K562 (cell line): ENCODE data around the gene TPPP. TPM values are rescaled to one million over a fixed set of nuclear protein-coding genes. Genes with fewer than 3 reads are reported as not detected.

Source experiments
- ATAC-seq: fragments of 200-7000 bp; cut with Tn5 transposase; 3 replicates; pipeline ENCODE4 v1.9.1; 2020; ENCODE audit warnings: moderate library complexity
- BruUV-seq: library from RNA; stranded (reverse); fragments of 400-500 nt; replicated peaks from 2 replicates; lab custom pipeline; 2021; lab: Mats Ljungman, UMichigan
- CTCF ChIA-PET: fragments of 300-600 bp; formaldehyde crosslinking; extraction: SDS; loops from one replicate; lab custom pipeline; 2021; ENCODE audit warnings: low intra/inter-chr PET ratio; lab: Yijun Ruan, JAX
- POLR2A ChIA-PET: fragments of 300-600, 350-650 bp; sonication (Branson Sonifier 250); formaldehyde crosslinking; extraction: SDS; loops from one replicate; lab custom pipeline; 2021; ENCODE audit warnings: antibody characterized with exemption, inconsistent platforms; lab: Yijun Ruan, JAX
- DNase-seq, 4 experiments: peaks; one replicate each; pipeline versions ENCODE4 v3.0.0 to v3.0.0-alpha.2; 2011 to 2018; ENCODE audit warnings: low spot score in 3 of 4, mixed read lengths in 3 of 4; ENCODE audit errors: extremely low read depth in 1 of 4
- FAIRE-seq: peaks from 2 replicates; lab custom pipeline; 2011; peaks lifted over from hg19 to GRCh38; lab: Jason Lieb, UNC
- H2AFZ ChIP-seq: 2 replicates; pipeline ENCODE4 v1.6.0; 2011; ENCODE audit warnings: low read depth, low read length, control low read depth, inconsistent platforms
- H3K27ac ChIP-seq: fragments of 200-600 bp; 3 replicates; pipeline ENCODE4 v1.8.0; 2011; ENCODE audit warnings: low read depth, mild to moderate bottlenecking, control low read depth, inconsistent platforms, low read length, moderate library complexity, mixed read lengths; ENCODE audit errors: extremely low read depth
- H3K27me3 ChIP-seq, 2 experiments: fragments of 300-600 bp in 1 of 2; 2 replicates in 1 of 2; 3 replicates in 1 of 2; pipeline versions ENCODE4 v1.6.0 to v1.8.0; 2011; ENCODE audit warnings: inconsistent platforms in 2 of 2, low read length in 2 of 2, mild to moderate bottlenecking in 1 of 2, mixed read lengths in 1 of 2, moderate library complexity in 1 of 2; ENCODE audit not compliant: control insufficient read depth in 2 of 2, insufficient read depth in 2 of 2
- H3K36me3 ChIP-seq: fragments of 300-600 bp; 3 replicates; pipeline ENCODE4 v1.8.0; 2011; ENCODE audit warnings: mild to moderate bottlenecking, low read length, inconsistent platforms; ENCODE audit not compliant: control insufficient read depth, insufficient read depth
- H3K4me1 ChIP-seq, 2 experiments: fragments of 200-600 bp in 1 of 2; replicated peaks in 1 of 2; 2 replicates in 1 of 2; 3 replicates in 1 of 2; pipeline versions ENCODE4 v1.5.1 to v1.8.0; 2011; ENCODE audit warnings: inconsistent platforms in 2 of 2, low read length in 2 of 2, mild to moderate bottlenecking in 1 of 2, mixed read lengths in 1 of 2, moderate library complexity in 1 of 2; ENCODE audit not compliant: control insufficient read depth in 2 of 2, insufficient read depth in 2 of 2
- H3K4me2 ChIP-seq: 2 replicates; pipeline ENCODE4 v1.6.1; 2011; ENCODE audit warnings: low read length, control low read depth, inconsistent platforms, mixed read lengths; ENCODE audit not compliant: insufficient read depth
- H3K4me3 ChIP-seq: fragments of 200-600 bp; sonication (generic), shearing (Covaris generic); 2 replicates; pipeline ENCODE4 v1.5.1; 2016; ENCODE audit warnings: control low read depth, inconsistent platforms
- H3K79me2 ChIP-seq: fragments of 200-600 bp; 3 replicates; pipeline ENCODE4 v1.8.0; 2011; ENCODE audit warnings: low read length, inconsistent platforms; ENCODE audit not compliant: control insufficient read depth, insufficient read depth
- H3K9ac ChIP-seq, 2 experiments: 2 replicates each; pipeline versions ENCODE4 v1.6.0 to v1.6.1; 2011; ENCODE audit warnings: low read depth in 2 of 2, low read length in 2 of 2, control low read depth in 1 of 2, inconsistent platforms in 1 of 2, mild to moderate bottlenecking in 1 of 2, mixed read lengths in 1 of 2; ENCODE audit not compliant: insufficient read depth in 1 of 2
- H3K9me1 ChIP-seq: one replicate; pipeline ENCODE4 v1.6.0; 2011; ENCODE audit warnings: inconsistent platforms, mild to moderate bottlenecking, low read length, moderate library complexity; ENCODE audit not compliant: control insufficient read depth, insufficient read depth
- H3K9me3 ChIP-seq: replicated peaks from 2 replicates; pipeline ENCODE4 v1.5.1; 2011; ENCODE audit warnings: low read depth, low read length, inconsistent platforms; ENCODE audit not compliant: control insufficient read depth, insufficient read depth
- H4K20me1 ChIP-seq: replicated peaks from 2 replicates; pipeline ENCODE4 v1.6.1; 2011; ENCODE audit warnings: low read length, inconsistent platforms, mixed read lengths; ENCODE audit not compliant: control insufficient read depth, insufficient read depth
- CHD4 ChIP-seq: fragments of 200-600 bp; sonication (generic); IDR thresholded peaks from 3 replicates; pipeline ENCODE4 v1.6.1; 2012; ENCODE audit warnings: low read depth, mild to moderate bottlenecking, mixed read lengths, low read length, inconsistent platforms; ENCODE audit not compliant: insufficient read depth, insufficient replicate concordance, poor library complexity, severe bottlenecking
- KDM4B ChIP-seq, 2 experiments: fragments of 450-650 bp in 1 of 2; sonication (generic) in 1 of 2; IDR thresholded peaks; 2 replicates each; pipeline ENCODE4 v1.6.1; 2016 to 2017; ENCODE audit warnings: borderline replicate concordance in 2 of 2, antibody characterized with exemption in 1 of 2, low read depth in 1 of 2, mild to moderate bottlenecking in 1 of 2
- PHF20 ChIP-seq: fragments of 450-650 bp; IDR thresholded peaks from 2 replicates; pipeline ENCODE4 v1.6.1; 2018; ENCODE audit not compliant: partially characterized antibody
- RCOR1 ChIP-seq, 2 experiments: IDR thresholded peaks; 2 replicates each; pipeline ENCODE4 v1.6.1; 2012; ENCODE audit warnings: low read depth in 2 of 2, low read length in 2 of 2, borderline replicate concordance in 1 of 2, improper control_type of control experiment in 1 of 2
- SNIP1 ChIP-seq: fragments of 450-650 bp; IDR thresholded peaks from 2 replicates; pipeline ENCODE4 v1.7.1; 2017; ENCODE audit warnings: low read depth, mild to moderate bottlenecking
- ZC3H8 ChIP-seq: fragments of 450-650 bp; IDR thresholded peaks from 2 replicates; pipeline ENCODE4 v1.6.1; 2017
- ZEB2 ChIP-seq: fragments of 450-650 bp; IDR thresholded peaks from 2 replicates; pipeline ENCODE4 v1.6.1; 2016
- ZNF408 ChIP-seq: fragments of 250-450 bp; sonication (Bioruptor Pico); IDR thresholded peaks from 2 replicates; pipeline ENCODE4 v1.4.0; 2020; ENCODE audit warnings: low read depth, mild to moderate bottlenecking, moderate library complexity
- ZNF644 ChIP-seq: fragments of 200-800 bp; sonication (Bioruptor generic); IDR thresholded peaks from 2 replicates; pipeline ENCODE4 v1.6.1; 2016; ENCODE audit warnings: low read depth, missing genetic modification characterization, missing compliant biosample characterization
- ZNF707 ChIP-seq: fragments of 250-450 bp; sonication (Bioruptor Pico); conservative IDR thresholded peaks from 2 replicates; pipeline ENCODE4 v1.8.0; 2022; ENCODE audit warnings: inconsistent platforms, mild to moderate bottlenecking, moderate library complexity
- WGBS: fragments of 100-300 bp; shearing (Covaris generic); methylation state at CpG from one replicate; pipeline ENCODE4 v1.1.6; 2016; ENCODE audit warnings: low coverage, mixed read lengths; ENCODE audit not compliant: insufficient coverage; ENCODE audit errors: missing lambda C conversion rate; 5-methylcytosine and 5-hydroxymethylcytosine counted together
- in situ Hi-C: fragments of 300-500 bp; cut with MboI; formaldehyde crosslinking; loops from 4 replicates; pipeline ENCODE4 v1.15.0; 2018; ENCODE audit warnings: inconsistent platforms, mixed read lengths
- intact Hi-C: fragments of 100-400 bp; cut with micrococcal nuclease; formaldehyde crosslinking; loops from 2 replicates; pipeline ENCODE4 v1.14.2; 2022
- polyA plus RNA-seq, 8 experiments: library from polyadenylated mRNA; depleted of rRNA in 4 of 8; stranded (reverse) in 5 of 8; unstranded in 3 of 8; fragments of >200 nt; fragmentation: Nextera tagmentation in 2 of 8; fragmentation: Illumina TruSeq in 1 of 8; extraction: Ambion mirVana in 2 of 8; extraction: Trizol in 1 of 8; gene quantifications; 2 replicates each; pipeline versions ENCODE4 v1.2.1 to v1.2.3, GENCODE V29; 2011 to 2014; ENCODE audit warnings: inconsistent platforms in 1 of 8, missing spikeins in 1 of 8
- total RNA-seq, 7 experiments: library from RNA; depleted of rRNA in 6 of 7; stranded (reverse); fragments of >200 nt in 6 of 7; fragmentation: Illumina TruSeq in 2 of 7; extraction: Trizol in 2 of 7; gene quantifications; 2 replicates each; pipeline versions ENCODE4 v1.2.1 to v1.2.3, GENCODE V29; 2011 to 2021; ENCODE audit warnings: low replicate concordance in 1 of 7
- TF ChIP-seq, protein P1 (sequence below): sonication (generic); formaldehyde crosslinking; IDR thresholded peaks from 2 replicates; pipeline ENCODE4 v1.8.1; 2023; ENCODE audit warnings: mild to moderate bottlenecking, missing genetic modification reagents, moderate library complexity
- TF ChIP-seq, protein P2 (sequence below): fragments of 250-450 bp; sonication (Bioruptor Pico); IDR thresholded peaks from 2 replicates; pipeline ENCODE4 v1.8.0; 2022; ENCODE audit warnings: inconsistent platforms
- TF ChIP-seq, protein P3 (sequence below): sonication (generic); formaldehyde crosslinking; IDR thresholded peaks from 2 replicates; pipeline ENCODE4 v1.8.1; 2023; ENCODE audit warnings: mild to moderate bottlenecking, missing genetic modification reagents
- TF ChIP-seq, protein P4 (sequence below): fragments of 450-650 bp; IDR thresholded peaks from 2 replicates; pipeline ENCODE4 v1.6.1; 2016; ENCODE audit warnings: antibody characterized with exemption

The TPPP gene
- total and polyA plus RNA-seq, 9 of the 15 experiments (the other 6 are each of a cell fraction or from before 2014, with no cell fraction given) = 0.01 to 0.07 (median 0.03) TPM; not detected in 6

DNA sequence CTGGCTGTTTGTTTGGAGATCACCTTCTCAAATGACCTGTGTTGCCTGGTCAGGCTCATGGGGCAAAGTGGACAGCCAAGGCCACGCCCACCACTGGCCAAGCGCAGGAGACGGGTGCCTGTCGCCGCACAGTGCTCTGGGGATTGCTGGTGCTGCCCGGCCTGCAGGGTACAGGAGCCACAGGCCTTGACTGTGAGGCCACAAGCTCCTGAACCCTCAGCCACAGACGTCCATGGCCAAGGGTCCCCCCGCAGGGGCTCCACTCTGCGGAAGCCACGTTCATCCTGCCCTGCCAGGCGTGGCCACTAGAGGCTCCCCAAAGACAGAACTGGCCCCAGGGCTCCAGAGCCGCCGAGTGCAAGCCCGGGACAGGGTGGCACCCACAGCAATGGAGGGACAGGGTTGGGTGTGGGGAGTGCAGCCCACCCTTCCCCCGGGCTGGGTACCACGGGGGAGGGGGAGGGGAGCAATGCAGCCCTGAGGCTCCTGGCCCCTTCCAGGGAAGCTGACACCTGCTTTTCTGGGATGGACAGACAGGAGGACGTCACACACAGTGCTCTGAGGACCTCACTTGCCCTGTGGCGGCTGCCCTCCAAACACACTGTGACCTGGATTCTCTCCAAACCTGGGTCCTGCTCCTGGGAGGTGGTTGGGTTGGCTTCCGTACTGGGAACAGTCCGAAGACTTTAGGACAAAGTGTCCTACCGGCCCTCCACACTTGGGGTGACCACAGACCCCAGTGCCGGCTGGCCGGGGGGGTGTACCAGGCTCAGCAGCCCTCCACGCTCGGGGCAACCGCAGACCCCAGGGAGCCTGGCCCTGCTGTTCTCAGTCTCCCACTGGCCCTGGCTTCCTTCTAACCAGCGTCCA is 21.5 kb downstream of the TPPP start:
- ChIA-PET POLR2A (interaction anchor here (0.7 kb wide), 1 partner anchor 86 kb away, joined by 4 read pairs; no protein-coding TSS in a partner anchor), CTCF (interaction anchor here (2.3 kb wide), 1 partner anchor 231 kb away, joined by 12 read pairs; no protein-coding TSS in a partner anchor)
- peak overlapping the region in 1 of 2 experiments; percentile 68; a peak in 2 of 4 replicates for H3K9ac ChIP-seq
- H3K9me1 ChIP-seq = no peaks in the 10 kb centered on the region
- FAIRE-seq = peak; percentile 73
- no peaks in the 10 kb centered on the region for H3K9me3 ChIP-seq
- H3K4me1 ChIP-seq = peaks cover 4 to 77% of the 10 kb centered on the region in 2 experiments; a peak in 4 of 5 replicates
- peaks cover 47% of the 10 kb centered on the region for H4K20me1 ChIP-seq
- peak; percentile 79 to 83 (median 82) for DNase-seq
- intact Hi-C loops (loop anchor here (2.0 to 10.0 kb wide), 2 partner anchors 183 to 231 kb away; partner anchors contain the start of gene ZDHHC11), in situ Hi-C loops (no loop called here)
- H3K4me2 ChIP-seq = peak overlapping the region; percentile 66
- peaks cover 14% of the 10 kb centered on the region; the same call in 2 of the 3 replicates for H3K36me3 ChIP-seq
- ATAC-seq = peak; percentile 88
- no TSS peak for BruUV-seq
- H3K27ac ChIP-seq = no peak overlapping the region
- WGBS = 11% methylated on average over 26 of the region's 27 CpGs
- H2AFZ ChIP-seq = no peak overlapping the region
- no peaks in the 10 kb centered on the region for H3K27me3 ChIP-seq
- no peak overlapping the region for H3K4me3 ChIP-seq
- no peaks in the 10 kb centered on the region for H3K79me2 ChIP-seq
- TF ChIP-seq, protein P1, sequence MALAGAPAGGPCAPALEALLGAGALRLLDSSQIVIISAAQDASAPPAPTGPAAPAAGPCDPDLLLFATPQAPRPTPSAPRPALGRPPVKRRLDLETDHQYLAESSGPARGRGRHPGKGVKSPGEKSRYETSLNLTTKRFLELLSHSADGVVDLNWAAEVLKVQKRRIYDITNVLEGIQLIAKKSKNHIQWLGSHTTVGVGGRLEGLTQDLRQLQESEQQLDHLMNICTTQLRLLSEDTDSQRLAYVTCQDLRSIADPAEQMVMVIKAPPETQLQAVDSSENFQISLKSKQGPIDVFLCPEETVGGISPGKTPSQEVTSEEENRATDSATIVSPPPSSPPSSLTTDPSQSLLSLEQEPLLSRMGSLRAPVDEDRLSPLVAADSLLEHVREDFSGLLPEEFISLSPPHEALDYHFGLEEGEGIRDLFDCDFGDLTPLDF (CRISPR knock-in tag) = no peak
- TF ChIP-seq ZC3H8 = no peak
- TF ChIP-seq, protein P2, sequence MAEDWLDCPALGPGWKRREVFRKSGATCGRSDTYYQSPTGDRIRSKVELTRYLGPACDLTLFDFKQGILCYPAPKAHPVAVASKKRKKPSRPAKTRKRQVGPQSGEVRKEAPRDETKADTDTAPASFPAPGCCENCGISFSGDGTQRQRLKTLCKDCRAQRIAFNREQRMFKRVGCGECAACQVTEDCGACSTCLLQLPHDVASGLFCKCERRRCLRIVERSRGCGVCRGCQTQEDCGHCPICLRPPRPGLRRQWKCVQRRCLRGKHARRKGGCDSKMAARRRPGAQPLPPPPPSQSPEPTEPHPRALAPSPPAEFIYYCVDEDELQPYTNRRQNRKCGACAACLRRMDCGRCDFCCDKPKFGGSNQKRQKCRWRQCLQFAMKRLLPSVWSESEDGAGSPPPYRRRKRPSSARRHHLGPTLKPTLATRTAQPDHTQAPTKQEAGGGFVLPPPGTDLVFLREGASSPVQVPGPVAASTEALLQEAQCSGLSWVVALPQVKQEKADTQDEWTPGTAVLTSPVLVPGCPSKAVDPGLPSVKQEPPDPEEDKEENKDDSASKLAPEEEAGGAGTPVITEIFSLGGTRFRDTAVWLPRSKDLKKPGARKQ = no peak
- TF ChIP-seq, protein P3, sequence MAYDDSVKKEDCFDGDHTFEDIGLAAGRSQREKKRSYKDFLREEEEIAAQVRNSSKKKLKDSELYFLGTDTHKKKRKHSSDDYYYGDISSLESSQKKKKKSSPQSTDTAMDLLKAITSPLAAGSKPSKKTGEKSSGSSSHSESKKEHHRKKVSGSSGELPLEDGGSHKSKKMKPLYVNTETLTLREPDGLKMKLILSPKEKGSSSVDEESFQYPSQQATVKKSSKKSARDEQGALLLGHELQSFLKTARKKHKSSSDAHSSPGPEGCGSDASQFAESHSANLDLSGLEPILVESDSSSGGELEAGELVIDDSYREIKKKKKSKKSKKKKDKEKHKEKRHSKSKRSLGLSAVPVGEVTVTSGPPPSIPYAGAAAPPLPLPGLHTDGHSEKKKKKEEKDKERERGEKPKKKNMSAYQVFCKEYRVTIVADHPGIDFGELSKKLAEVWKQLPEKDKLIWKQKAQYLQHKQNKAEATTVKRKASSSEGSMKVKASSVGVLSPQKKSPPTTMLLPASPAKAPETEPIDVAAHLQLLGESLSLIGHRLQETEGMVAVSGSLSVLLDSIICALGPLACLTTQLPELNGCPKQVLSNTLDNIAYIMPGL (CRISPR knock-in tag) = no peak
- no peak for TF ChIP-seq ZNF707 (CRISPR knock-in tag)
- no peak for TF ChIP-seq CHD4
- no peak for TF ChIP-seq ZNF408 (CRISPR knock-in tag)
- TF ChIP-seq PHF20 = no peak
- no peak; a peak in 1 of 4 replicates for TF ChIP-seq KDM4B (IDR thresholded peaks at IDR 0.05; ENCODE audit: borderline replicate concordance in 2 of 2, low read depth in 1 of 2)
- no peak for TF ChIP-seq SNIP1
- TF ChIP-seq, protein P4, sequence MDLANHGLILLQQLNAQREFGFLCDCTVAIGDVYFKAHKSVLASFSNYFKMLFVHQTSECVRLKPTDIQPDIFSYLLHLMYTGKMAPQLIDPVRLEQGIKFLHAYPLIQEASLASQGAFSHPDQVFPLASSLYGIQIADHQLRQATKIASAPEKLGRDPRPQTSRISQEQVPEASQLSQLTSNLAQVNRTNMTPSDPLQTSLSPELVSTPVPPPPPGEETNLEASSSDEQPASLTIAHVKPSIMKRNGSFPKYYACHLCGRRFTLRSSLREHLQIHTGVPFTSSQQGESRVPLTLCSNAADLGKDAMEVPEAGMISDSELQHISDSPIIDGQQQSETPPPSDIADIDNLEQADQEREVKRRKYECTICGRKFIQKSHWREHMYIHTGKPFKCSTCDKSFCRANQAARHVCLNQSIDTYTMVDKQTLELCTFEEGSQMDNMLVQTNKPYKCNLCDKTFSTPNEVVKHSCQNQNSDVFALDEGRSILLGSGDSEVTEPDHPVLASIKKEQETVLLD = no peak
- TF ChIP-seq RCOR1 (IDR thresholded peaks at IDR 0.05; ENCODE audit: borderline replicate concordance in 1 of 2, low read depth in 2 of 2, low read length in 2 of 2) = peak in 1 of 2 experiments; percentile 22; a peak in 1 of 4 replicates
- no peak for TF ChIP-seq ZEB2
- TF ChIP-seq ZNF644 = no peak
